Measurements from ENCODE around the gene HYLS1. TPM values are rescaled to one million over a fixed set of nuclear protein-coding genes. Genes with fewer than 3 reads are reported as not detected.
"Not testable (repeated sequence)": the region's sequence is repeated elsewhere in the genome, so short reads cannot be mapped to it uniquely, and the experiment has no call there.

The HYLS1 gene
- total and polyA plus RNA-seq, 2 experiments from 2014 or later, result 14.6 to 25.7 TPM

DNA sequence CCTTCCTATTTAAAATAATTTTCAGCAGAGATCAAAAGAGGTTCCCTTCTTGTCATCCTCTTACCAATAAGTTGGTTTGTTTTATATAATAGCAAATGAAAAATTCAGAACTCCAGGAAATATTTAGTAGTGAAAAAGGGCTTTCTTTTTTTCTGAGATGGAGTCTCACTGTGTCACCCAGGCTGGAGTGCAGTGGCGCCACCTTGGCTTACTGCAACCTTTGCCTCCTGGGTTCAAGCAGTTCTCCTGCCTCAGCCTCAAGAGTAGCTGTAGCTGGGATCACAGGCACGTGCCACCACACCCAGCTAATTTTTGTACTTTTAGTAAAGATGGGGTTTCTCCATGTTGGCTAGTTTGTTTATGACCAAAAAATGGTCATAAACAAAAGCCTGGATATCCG is 27.1 kb downstream of the HYLS1 start:
- ATAC-seq, result not testable (repeated sequence)

DNA sequence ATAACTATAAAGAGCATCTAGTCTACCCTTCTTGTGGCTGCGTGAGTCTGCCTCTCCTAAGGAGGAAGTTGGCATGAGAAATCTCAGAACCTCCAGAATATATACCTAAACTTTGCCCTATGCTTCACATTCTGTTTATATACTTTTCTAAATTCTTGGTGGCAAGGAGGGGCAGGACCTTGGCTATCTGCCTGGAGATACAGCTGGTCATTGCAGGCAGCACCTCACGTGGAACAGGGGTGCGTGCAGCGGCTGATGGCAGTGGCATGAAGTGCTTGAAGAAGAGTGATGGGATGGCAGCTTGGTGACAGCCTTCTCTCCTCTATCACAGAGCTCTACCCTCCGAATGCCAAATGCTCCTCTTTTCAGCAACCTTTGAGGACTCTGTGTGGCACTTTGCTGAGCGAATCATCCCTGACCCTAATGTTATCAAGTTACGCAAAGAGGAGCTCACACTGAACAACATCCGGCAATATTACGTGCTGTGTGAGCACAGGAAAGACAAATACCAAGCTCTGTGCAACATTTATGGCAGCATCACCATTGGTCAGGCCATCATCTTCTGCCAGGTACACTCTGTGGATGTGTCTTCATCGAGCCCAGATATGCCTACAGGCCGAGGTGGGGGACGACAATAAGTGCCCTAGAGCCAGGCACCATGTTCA is 29.3 kb downstream of the HYLS1 start:
- Histone ChIP-seq H3K4me2 (no peak overlapping the region), H3K27ac (ENCODE audit: low read depth) (no peak overlapping the region), H3K36me3 (ENCODE audit: insufficient read depth) (no peaks in the 10 kb centered on the region), H3K4me3 (no peak overlapping the region), H3K9me2 (ENCODE audit: insufficient read depth) (no peaks in the 10 kb centered on the region), H3K79me2 (replicated peaks; ENCODE audit: insufficient read depth) (no peaks in the 10 kb centered on the region), H3K4me1 (ENCODE audit: insufficient read depth) (no peaks in the 10 kb centered on the region), H3F3A (replicated peaks; ENCODE audit: low read depth) (no peaks in the 10 kb centered on the region), H3K27me3 (ENCODE audit: insufficient read depth) (no peaks in the 10 kb centered on the region), H2AFZ (no peak overlapping the region), H4K20me1 (replicated peaks; ENCODE audit: insufficient read depth) (no peaks in the 10 kb centered on the region)
- no peaks in the 10 kb centered on the region for H3K27me3 Mint-ChIP-seq (ENCODE audit: insufficient read depth, low read depth, poor library complexity)
- H3K4me3 Mint-ChIP-seq, result no peak overlapping the region
- H3K4me1 Mint-ChIP-seq, result peaks cover 6% of the 10 kb centered on the region; the same call in 2 of the 3 replicates
- peaks cover 3% of the 10 kb centered on the region; the same call in 2 of the 3 replicates for H3K36me3 Mint-ChIP-seq (ENCODE audit: low read depth)
- H3K9me3 Mint-ChIP-seq, result no peaks in the 10 kb centered on the region
- no peak overlapping the region for H3K27ac Mint-ChIP-seq
- no peak for DNase-seq (ENCODE audit: low spot score)
- no peak for ATAC-seq
- TF ChIP-seq, protein P1, sequence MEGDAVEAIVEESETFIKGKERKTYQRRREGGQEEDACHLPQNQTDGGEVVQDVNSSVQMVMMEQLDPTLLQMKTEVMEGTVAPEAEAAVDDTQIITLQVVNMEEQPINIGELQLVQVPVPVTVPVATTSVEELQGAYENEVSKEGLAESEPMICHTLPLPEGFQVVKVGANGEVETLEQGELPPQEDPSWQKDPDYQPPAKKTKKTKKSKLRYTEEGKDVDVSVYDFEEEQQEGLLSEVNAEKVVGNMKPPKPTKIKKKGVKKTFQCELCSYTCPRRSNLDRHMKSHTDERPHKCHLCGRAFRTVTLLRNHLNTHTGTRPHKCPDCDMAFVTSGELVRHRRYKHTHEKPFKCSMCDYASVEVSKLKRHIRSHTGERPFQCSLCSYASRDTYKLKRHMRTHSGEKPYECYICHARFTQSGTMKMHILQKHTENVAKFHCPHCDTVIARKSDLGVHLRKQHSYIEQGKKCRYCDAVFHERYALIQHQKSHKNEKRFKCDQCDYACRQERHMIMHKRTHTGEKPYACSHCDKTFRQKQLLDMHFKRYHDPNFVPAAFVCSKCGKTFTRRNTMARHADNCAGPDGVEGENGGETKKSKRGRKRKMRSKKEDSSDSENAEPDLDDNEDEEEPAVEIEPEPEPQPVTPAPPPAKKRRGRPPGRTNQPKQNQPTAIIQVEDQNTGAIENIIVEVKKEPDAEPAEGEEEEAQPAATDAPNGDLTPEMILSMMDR (conservative IDR thresholded peaks at IDR 0.05; ENCODE audit: low read depth in 2 of 2), result no peak
- no peak for TF ChIP-seq POLR2AphosphoS5 (IDR thresholded peaks at IDR 0.05; ENCODE audit: low read depth)
- TF ChIP-seq, protein P2, sequence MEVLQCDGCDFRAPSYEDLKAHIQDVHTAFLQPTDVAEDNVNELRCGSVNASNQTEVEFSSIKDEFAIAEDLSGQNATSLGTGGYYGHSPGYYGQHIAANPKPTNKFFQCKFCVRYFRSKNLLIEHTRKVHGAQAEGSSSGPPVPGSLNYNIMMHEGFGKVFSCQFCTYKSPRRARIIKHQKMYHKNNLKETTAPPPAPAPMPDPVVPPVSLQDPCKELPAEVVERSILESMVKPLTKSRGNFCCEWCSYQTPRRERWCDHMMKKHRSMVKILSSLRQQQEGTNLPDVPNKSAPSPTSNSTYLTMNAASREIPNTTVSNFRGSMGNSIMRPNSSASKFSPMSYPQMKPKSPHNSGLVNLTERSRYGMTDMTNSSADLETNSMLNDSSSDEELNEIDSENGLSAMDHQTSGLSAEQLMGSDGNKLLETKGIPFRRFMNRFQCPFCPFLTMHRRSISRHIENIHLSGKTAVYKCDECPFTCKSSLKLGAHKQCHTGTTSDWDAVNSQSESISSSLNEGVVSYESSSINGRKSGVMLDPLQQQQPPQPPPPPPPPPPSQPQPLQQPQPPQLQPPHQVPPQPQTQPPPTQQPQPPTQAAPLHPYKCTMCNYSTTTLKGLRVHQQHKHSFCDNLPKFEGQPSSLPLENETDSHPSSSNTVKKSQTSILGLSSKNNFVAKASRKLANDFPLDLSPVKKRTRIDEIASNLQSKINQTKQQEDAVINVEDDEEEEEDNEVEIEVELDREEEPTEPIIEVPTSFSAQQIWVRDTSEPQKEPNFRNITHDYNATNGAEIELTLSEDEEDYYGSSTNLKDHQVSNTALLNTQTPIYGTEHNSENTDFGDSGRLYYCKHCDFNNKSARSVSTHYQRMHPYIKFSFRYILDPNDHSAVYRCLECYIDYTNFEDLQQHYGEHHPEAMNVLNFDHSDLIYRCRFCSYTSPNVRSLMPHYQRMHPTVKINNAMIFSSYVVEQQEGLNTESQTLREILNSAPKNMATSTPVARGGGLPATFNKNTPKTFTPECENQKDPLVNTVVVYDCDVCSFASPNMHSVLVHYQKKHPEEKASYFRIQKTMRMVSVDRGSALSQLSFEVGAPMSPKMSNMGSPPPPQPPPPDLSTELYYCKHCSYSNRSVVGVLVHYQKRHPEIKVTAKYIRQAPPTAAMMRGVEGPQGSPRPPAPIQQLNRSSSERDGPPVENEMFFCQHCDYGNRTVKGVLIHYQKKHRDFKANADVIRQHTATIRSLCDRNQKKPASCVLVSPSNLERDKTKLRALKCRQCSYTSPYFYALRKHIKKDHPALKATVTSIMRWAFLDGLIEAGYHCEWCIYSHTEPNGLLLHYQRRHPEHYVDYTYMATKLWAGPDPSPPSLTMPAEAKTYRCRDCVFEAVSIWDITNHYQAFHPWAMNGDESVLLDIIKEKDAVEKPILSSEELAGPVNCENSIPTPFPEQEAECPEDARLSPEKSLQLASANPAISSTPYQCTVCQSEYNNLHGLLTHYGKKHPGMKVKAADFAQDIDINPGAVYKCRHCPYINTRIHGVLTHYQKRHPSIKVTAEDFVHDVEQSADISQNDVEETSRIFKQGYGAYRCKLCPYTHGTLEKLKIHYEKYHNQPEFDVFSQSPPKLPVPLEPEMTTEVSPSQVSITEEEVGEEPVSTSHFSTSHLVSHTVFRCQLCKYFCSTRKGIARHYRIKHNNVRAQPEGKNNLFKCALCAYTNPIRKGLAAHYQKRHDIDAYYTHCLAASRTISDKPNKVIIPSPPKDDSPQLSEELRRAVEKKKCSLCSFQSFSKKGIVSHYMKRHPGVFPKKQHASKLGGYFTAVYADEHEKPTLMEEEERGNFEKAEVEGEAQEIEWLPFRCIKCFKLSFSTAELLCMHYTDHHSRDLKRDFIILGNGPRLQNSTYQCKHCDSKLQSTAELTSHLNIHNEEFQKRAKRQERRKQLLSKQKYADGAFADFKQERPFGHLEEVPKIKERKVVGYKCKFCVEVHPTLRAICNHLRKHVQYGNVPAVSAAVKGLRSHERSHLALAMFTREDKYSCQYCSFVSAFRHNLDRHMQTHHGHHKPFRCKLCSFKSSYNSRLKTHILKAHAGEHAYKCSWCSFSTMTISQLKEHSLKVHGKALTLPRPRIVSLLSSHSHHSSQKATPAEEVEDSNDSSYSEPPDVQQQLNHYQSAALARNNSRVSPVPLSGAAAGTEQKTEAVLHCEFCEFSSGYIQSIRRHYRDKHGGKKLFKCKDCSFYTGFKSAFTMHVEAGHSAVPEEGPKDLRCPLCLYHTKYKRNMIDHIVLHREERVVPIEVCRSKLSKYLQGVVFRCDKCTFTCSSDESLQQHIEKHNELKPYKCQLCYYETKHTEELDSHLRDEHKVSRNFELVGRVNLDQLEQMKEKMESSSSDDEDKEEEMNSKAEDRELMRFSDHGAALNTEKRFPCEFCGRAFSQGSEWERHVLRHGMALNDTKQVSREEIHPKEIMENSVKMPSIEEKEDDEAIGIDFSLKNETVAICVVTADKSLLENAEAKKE (CRISPR knock-in tag; IDR thresholded peaks at IDR 0.05), result no peak
- no peak for TF ChIP-seq EZH2 (IDR thresholded peaks at IDR 0.05; ENCODE audit: low read depth, unreplicated experiment)
- no peak for TF ChIP-seq ZNF114 (CRISPR knock-in tag; IDR thresholded peaks at IDR 0.05)
- TF ChIP-seq NANOG (IDR thresholded peaks at IDR 0.05; ENCODE audit: borderline replicate concordance), result no peak
- no peak for TF ChIP-seq ZNF331 (CRISPR knock-in tag; IDR thresholded peaks at IDR 0.05; ENCODE audit: low read depth)
- TF ChIP-seq, protein P3, sequence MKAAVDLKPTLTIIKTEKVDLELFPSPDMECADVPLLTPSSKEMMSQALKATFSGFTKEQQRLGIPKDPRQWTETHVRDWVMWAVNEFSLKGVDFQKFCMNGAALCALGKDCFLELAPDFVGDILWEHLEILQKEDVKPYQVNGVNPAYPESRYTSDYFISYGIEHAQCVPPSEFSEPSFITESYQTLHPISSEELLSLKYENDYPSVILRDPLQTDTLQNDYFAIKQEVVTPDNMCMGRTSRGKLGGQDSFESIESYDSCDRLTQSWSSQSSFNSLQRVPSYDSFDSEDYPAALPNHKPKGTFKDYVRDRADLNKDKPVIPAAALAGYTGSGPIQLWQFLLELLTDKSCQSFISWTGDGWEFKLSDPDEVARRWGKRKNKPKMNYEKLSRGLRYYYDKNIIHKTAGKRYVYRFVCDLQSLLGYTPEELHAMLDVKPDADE (IDR thresholded peaks at IDR 0.05), result no peak

More for the DNA sequence above, 27.1 kb downstream of the HYLS1 start:
- not testable (repeated sequence) for H3K9me3 Mint-ChIP-seq; H4K20me1 ChIP-seq (replicated peaks; ENCODE audit: insufficient read depth); H3K27me3 Mint-ChIP-seq (ENCODE audit: insufficient read depth, low read depth, poor library complexity); H3K27me3 ChIP-seq (ENCODE audit: insufficient read depth); H3K36me3 Mint-ChIP-seq (ENCODE audit: low read depth); H3K9me2 ChIP-seq (ENCODE audit: insufficient read depth); H3K79me2 ChIP-seq (replicated peaks; ENCODE audit: insufficient read depth); H3K4me2 ChIP-seq; H2AFZ ChIP-seq; H3F3A ChIP-seq (replicated peaks; ENCODE audit: low read depth); H3K27ac ChIP-seq (ENCODE audit: low read depth); H3K4me3 Mint-ChIP-seq; H3K4me3 ChIP-seq; H3K4me1 Mint-ChIP-seq; H3K36me3 ChIP-seq (ENCODE audit: insufficient read depth); H3K4me1 ChIP-seq (ENCODE audit: insufficient read depth); H3K27ac Mint-ChIP-seq; DNase-seq (ENCODE audit: low spot score)
- TF ChIP-seq, protein P1 (conservative IDR thresholded peaks at IDR 0.05; ENCODE audit: low read depth in 2 of 2), result peak; percentile 47 to 61; a peak in 3 of 4 replicates

Measured in GM23338 (cell line).